Measurements from ENCODE around the gene ANKRD23.

Gene ANKRD23

DNA sequence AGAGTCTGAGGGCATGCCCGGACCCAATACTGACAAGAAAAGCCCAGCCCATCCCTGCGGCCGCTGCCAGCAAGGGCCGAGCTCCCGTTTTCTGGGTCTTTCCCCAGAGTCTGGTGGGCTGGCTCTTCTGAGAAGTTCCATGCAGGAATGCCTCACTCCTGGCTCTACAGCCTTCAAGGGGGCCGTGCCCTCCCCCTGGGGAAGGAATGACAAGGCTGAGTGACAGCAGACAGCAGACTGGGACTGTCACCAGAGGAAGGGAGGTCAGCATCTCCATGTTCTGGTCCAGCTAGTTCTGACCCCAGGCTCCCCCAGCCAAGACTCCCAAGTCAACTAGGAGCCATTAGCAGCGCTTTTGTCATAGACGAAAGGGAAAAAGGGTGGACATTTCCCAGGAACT, 39.1 kb upstream of the ANKRD23 start:
- no peaks in the 10 kb centered on the region for H4K20me1 ChIP-seq (ENCODE audit: insufficient read depth, low read length)
- TF ChIP-seq CTCF (IDR thresholded peaks at IDR 0.05; ENCODE audit: low read length): no peak
- TF ChIP-seq EZH2phosphoT487 (IDR thresholded peaks at IDR 0.05; ENCODE audit: low read length): no peak
- TF ChIP-seq EZH2 (optimal IDR thresholded peaks at IDR 0.05; ENCODE audit: low read depth, low read length): no peak
- no peaks in the 10 kb centered on the region for H3K9me2 ChIP-seq (replicated peaks; ENCODE audit: insufficient read depth, low read length)
- H3K4me2 ChIP-seq (ENCODE audit: low read depth, low read length): no peak overlapping the region
- no peak for DNase-seq
- no peak overlapping the region for H2AFZ ChIP-seq (ENCODE audit: low read length)
- no peaks in the 10 kb centered on the region for H3K9me3 ChIP-seq (replicated peaks; ENCODE audit: insufficient read depth, low read length)
- H3F3A ChIP-seq (ENCODE audit: insufficient read depth, low read length): no peaks in the 10 kb centered on the region
- no peak overlapping the region for H3K9ac ChIP-seq (ENCODE audit: low read length)
- no peak overlapping the region for H3K27ac ChIP-seq (ENCODE audit: low read length)
- no peak overlapping the region for H3K4me3 ChIP-seq (ENCODE audit: low read length)
- H3K4me1 ChIP-seq (ENCODE audit: low read length): no peaks in the 10 kb centered on the region
- H3K36me3 ChIP-seq (replicated peaks; ENCODE audit: insufficient read depth, low read length): no peaks in the 10 kb centered on the region
- H3K27me3 ChIP-seq (replicated peaks; ENCODE audit: insufficient read depth, low read length): peaks cover 24% of the 10 kb centered on the region; the same call in 1 of the 2 replicates
- H3K79me2 ChIP-seq (ENCODE audit: low read length): no peaks in the 10 kb centered on the region

- Histone ChIP-seq H3K9me3 (replicated peaks; ENCODE audit: insufficient read depth, low read length) (no peaks in the 10 kb centered on the region), H3F3A (ENCODE audit: insufficient read depth, low read length) (no peaks in the 10 kb centered on the region), H3K79me2 (ENCODE audit: low read length) (no peaks in the 10 kb centered on the region), H3K27me3 (replicated peaks; ENCODE audit: insufficient read depth, low read length) (peaks cover 29% of the 10 kb centered on the region; the same call in 1 of the 2 replicates), H3K27ac (ENCODE audit: low read length) (no peak overlapping the region), H4K20me1 (ENCODE audit: insufficient read depth, low read length) (no peaks in the 10 kb centered on the region), H3K4me3 (ENCODE audit: low read length) (no peak overlapping the region), H3K9me2 (replicated peaks; ENCODE audit: insufficient read depth, low read length) (no peaks in the 10 kb centered on the region), H2AFZ (ENCODE audit: low read length) (no peak overlapping the region), H3K4me2 (ENCODE audit: low read depth, low read length) (no peak overlapping the region), H3K9ac (ENCODE audit: low read length) (no peak overlapping the region), H3K4me1 (ENCODE audit: low read length) (no peaks in the 10 kb centered on the region), H3K36me3 (replicated peaks; ENCODE audit: insufficient read depth, low read length) (no peaks in the 10 kb centered on the region)
- no peak for TF ChIP-seq CTCF (IDR thresholded peaks at IDR 0.05; ENCODE audit: low read length)
- TF ChIP-seq EZH2phosphoT487 (IDR thresholded peaks at IDR 0.05; ENCODE audit: low read length): no peak
- TF ChIP-seq EZH2 (optimal IDR thresholded peaks at IDR 0.05; ENCODE audit: low read depth, low read length): no peak
- no peak for DNase-seq
Measured at GRCh38 chr2:96882230-96882629, 38.4 kb upstream of the ANKRD23 start.

DNA sequence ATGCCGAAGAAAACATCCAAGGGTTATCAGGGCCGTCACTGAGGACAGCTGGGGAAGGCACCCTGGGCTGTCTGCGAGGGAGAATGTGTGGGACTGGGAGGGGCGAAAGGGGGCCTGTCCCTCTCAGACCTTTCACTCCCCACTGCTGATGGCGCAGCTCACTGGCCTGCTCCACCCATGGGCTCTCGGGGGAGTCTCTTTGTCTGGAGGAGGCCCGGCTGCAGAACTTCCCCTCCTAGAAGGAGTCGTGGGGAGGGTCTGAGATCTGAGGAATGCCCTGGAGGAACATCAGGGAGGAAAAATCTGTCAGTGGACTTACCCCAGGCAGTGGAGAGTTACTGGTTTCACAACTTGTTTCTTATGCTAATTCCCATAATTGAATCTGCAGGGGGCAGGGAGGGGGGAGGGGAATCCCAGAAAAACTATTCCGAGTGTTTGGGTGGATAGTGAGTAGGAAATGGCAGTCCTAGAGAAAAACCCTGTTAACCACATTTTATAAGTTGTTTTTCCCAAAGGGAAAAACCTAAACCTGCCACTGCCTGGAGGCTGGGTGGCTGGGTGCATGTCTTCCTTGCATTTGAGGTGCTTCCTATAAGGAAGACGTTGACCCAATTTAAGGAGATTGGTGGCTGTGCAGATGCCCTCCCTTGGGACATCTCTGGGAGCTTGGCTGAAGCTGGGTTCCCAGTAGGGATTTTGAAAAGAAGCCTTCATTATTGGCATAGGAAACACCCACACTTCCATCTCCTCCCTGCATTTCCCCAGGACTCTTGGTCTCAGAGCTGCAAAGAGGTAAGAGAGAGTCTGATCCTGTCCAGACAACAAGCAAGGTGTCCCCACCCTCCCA, 37.8 kb upstream of the ANKRD23 start:
- Histone ChIP-seq H3K27me3 (replicated peaks; ENCODE audit: insufficient read depth, low read length) (peaks cover 29% of the 10 kb centered on the region; the same call in 1 of the 2 replicates), H2AFZ (ENCODE audit: low read length) (no peak overlapping the region), H3K27ac (ENCODE audit: low read length) (no peak overlapping the region), H3K9me3 (replicated peaks; ENCODE audit: insufficient read depth, low read length) (no peaks in the 10 kb centered on the region), H3K4me2 (ENCODE audit: low read depth, low read length) (no peak overlapping the region), H3K9me2 (replicated peaks; ENCODE audit: insufficient read depth, low read length) (no peaks in the 10 kb centered on the region), H3K4me1 (ENCODE audit: low read length) (no peaks in the 10 kb centered on the region), H4K20me1 (ENCODE audit: insufficient read depth, low read length) (no peaks in the 10 kb centered on the region), H3F3A (ENCODE audit: insufficient read depth, low read length) (no peaks in the 10 kb centered on the region), H3K4me3 (ENCODE audit: low read length) (no peak overlapping the region), H3K36me3 (replicated peaks; ENCODE audit: insufficient read depth, low read length) (no peaks in the 10 kb centered on the region), H3K79me2 (ENCODE audit: low read length) (no peaks in the 10 kb centered on the region), H3K9ac (ENCODE audit: low read length) (no peak overlapping the region)
- no peak for TF ChIP-seq EZH2 (optimal IDR thresholded peaks at IDR 0.05; ENCODE audit: low read depth, low read length)
- TF ChIP-seq CTCF (IDR thresholded peaks at IDR 0.05; ENCODE audit: low read length): no peak
- TF ChIP-seq EZH2phosphoT487 (IDR thresholded peaks at IDR 0.05; ENCODE audit: low read length): no peak
- DNase-seq: no peak
